ENCODE results near the gene C1QTNF2. TPM values are rescaled to one million over a fixed set of nuclear protein-coding genes. Genes with fewer than 3 reads are reported as not detected.

Gene C1QTNF2
- total and polyA plus RNA-seq, 2 of the 4 experiments (the other 2 are of a cell fraction) = 0.72 to 1.2 TPM

GRCh38 chr5:160395111-160395510 lies 24.7 kb upstream of the C1QTNF2 start:
- intact Hi-C loops (cut with micrococcal nuclease) = loop anchor here (10.0 kb wide), 1 partner anchor 310 kb away; no protein-coding TSS in a partner anchor
- Histone ChIP-seq H2AFZ (replicated peaks; ENCODE audit: low read length, poor library complexity) (no peak overlapping the region), H4K8ac (ENCODE audit: low read depth in 2 of 2, low read length in 2 of 2) (no peak overlapping the region), H3K4me2 (ENCODE audit: low read depth, low read length) (no peak overlapping the region), H4K5ac (ENCODE audit: low read depth, low read length) (no peak overlapping the region), H2BK15ac (ENCODE audit: low read depth, low read length) (no peak overlapping the region), H3K4ac (ENCODE audit: low read depth, low read length) (no peak overlapping the region), H3K23ac (ENCODE audit: low read depth, low read length) (no peak overlapping the region), H2AK5ac (ENCODE audit: low read depth, low read length) (no peak overlapping the region), H2BK5ac (ENCODE audit: low read depth, low read length, poor library complexity, severe bottlenecking) (no peak overlapping the region), H3K14ac (replicated peaks; ENCODE audit: low read depth, low read length) (no peak overlapping the region), H4K20me1 (ENCODE audit: insufficient read depth, low read length) (no peaks in the 10 kb centered on the region), H2BK120ac (ENCODE audit: low read depth, low read length) (no peak overlapping the region), H3K56ac (ENCODE audit: extremely low read depth, insufficient read depth, low read length) (no peak overlapping the region), H4K91ac (ENCODE audit: insufficient read depth, low read depth, low read length) (no peak overlapping the region), H3K79me1 (ENCODE audit: low read depth in 1 of 2, low read length in 2 of 2) (peaks cover 15 to 48% of the 10 kb centered on the region in 2 experiments), H3K9me3 (ENCODE audit: control insufficient read depth, insufficient read depth, low read length) (no peaks in the 10 kb centered on the region), H3K9ac (ENCODE audit: low read depth, low read length) (no peak overlapping the region), H3K27ac (ENCODE audit: insufficient read depth, low read length) (no peak overlapping the region), H3K27me3 (ENCODE audit: control insufficient read depth, insufficient read depth, low read length) (no peaks in the 10 kb centered on the region), H3K4me3 (ENCODE audit: insufficient read depth, low read depth, low read length) (no peak overlapping the region), H2AK9ac (replicated peaks; ENCODE audit: low read depth, low read length, poor library complexity) (no peak overlapping the region), H3K36me3 (ENCODE audit: control insufficient read depth, insufficient read depth, low read length) (no peaks in the 10 kb centered on the region; the same call in 1 of the 2 replicates), H3K18ac (ENCODE audit: low read depth, low read length) (no peak overlapping the region), H3K9me1 (ENCODE audit: insufficient read depth, low read length) (0 out of 2 replicates have a peak, but pooled peaks cover 2% of the 10 kb centered on the region), H3K4me1 (ENCODE audit: control insufficient read depth, insufficient read depth, low read length) (no peaks in the 10 kb centered on the region), H2BK20ac (ENCODE audit: low read depth, low read length) (no peak overlapping the region)
- 100% methylated on average over 2 of the region's 7 CpGs; no CpG with 5 or more reads in 1 of the 2 experiments for WGBS, 2 experiments (ENCODE audit: extremely low coverage in 2 of 2, insufficient read length in 1 of 2)
- ChIA-PET CTCF (no interaction called here), POLR2A (ENCODE audit: unreplicated experiment) (no interaction called here)
- in situ Hi-C loops (cut with MboI; ENCODE audit: low sequenced_read_pairs) = loop anchor here (5.0 kb wide), 1 partner anchor 373 kb away; no protein-coding TSS in a partner anchor
- no TSS peak for BruUV-seq (replicated peaks)
- dilution Hi-C loops (cut with HindIII; ENCODE audit: low sequenced_read_pairs, unreplicated experiment) = no loop called here
- TF ChIP-seq USF2 (IDR thresholded peaks at IDR 0.05; ENCODE audit: low read depth, low read length) (no peak), CEBPB (IDR thresholded peaks at IDR 0.05; ENCODE audit: low read depth, low read length) (no peak), SMC3 (IDR thresholded peaks at IDR 0.05; ENCODE audit: low read depth, low read length) (no peak), CTCF (conservative IDR thresholded peaks at IDR 0.05; ENCODE audit: low read depth, low read length) (no peak), POLR2A (IDR thresholded peaks at IDR 0.05; ENCODE audit: low read depth, low read length) (no peak), MAFK (IDR thresholded peaks at IDR 0.05; ENCODE audit: low read depth, low read length) (no peak), MAZ (IDR thresholded peaks at IDR 0.05; ENCODE audit: borderline replicate concordance, low read depth, low read length) (no peak), NFE2L2 (IDR thresholded peaks at IDR 0.05; ENCODE audit: low read depth, low read length) (no peak), RAD21 (IDR thresholded peaks at IDR 0.05; ENCODE audit: low read length) (no peak), RFX5 (IDR thresholded peaks at IDR 0.05; ENCODE audit: low read depth, low read length) (no peak), RCOR1 (IDR thresholded peaks at IDR 0.05; ENCODE audit: insufficient replicate concordance, low read length) (no peak), ELK1 (IDR thresholded peaks at IDR 0.05; ENCODE audit: borderline replicate concordance, low read depth, low read length) (no peak), BHLHE40 (IDR thresholded peaks at IDR 0.05; ENCODE audit: low read depth, low read length) (no peak), CHD1 (IDR thresholded peaks at IDR 0.05; ENCODE audit: low read depth, low read length) (no peak)
- no peak for DNase-seq
- ATAC-seq (ENCODE audit: low read depth) = no peak
